Stimulated activated CD8-positive, alpha-beta memory T cell treated with anti-CD3 and anti-CD28 coated beads, Interleukin-2, amount 100 ng/mL, for 1 hour (primary cell): ENCODE data around the gene GNB1L.

ENCODE experiments used
- DNase-seq, 2 donors: peaks; one replicate each; pipeline ENCODE4 v3.0.0-alpha.2; 2020; ENCODE audit warnings: low read depth in 2 of 2

GNB1L gene

GRCh38 chr22:19748991-19749664 is 105.5 kb downstream of the GNB1L start:
- DNase-seq: no peak

- DNase-seq: no peak
Measured at GRCh38 chr22:19748139-19748538, 106.5 kb downstream of the GNB1L start.

- no peak for DNase-seq
Measured at GRCh38 chr22:19747551-19747950, 107.1 kb downstream of the GNB1L start.

- no peak for DNase-seq
Measured at GRCh38 chr22:19746726-19747125, 107.9 kb downstream of the GNB1L start.

GRCh38 chr22:19745155-19746101 is 109.2 kb downstream of the GNB1L start:
- DNase-seq: no peak

GRCh38 chr22:19744350-19745006 is 110.2 kb downstream of the GNB1L start:
- no peak for DNase-seq

GRCh38 chr22:19743651-19744050 is 111.0 kb downstream of the GNB1L start:
- DNase-seq: no peak

- DNase-seq: no peak
Measured at GRCh38 chr22:19743081-19743480, 111.6 kb downstream of the GNB1L start.

GRCh38 chr22:19742160-19743066 is 112.3 kb downstream of the GNB1L start:
- DNase-seq: no peak

- DNase-seq: no peak
Measured at GRCh38 chr22:19741053-19741452, 113.6 kb downstream of the GNB1L start.

- no peak for DNase-seq
Measured at GRCh38 chr22:19740586-19740985, 114.1 kb downstream of the GNB1L start.

- DNase-seq: no peak
Measured at GRCh38 chr22:19739911-19740449, 114.7 kb downstream of the GNB1L start.

- no peak for DNase-seq
Measured at GRCh38 chr22:19739448-19739895, 115.2 kb downstream of the GNB1L start.

- no peak for DNase-seq
Measured at GRCh38 chr22:19738664-19739447, 115.8 kb downstream of the GNB1L start.

- no peak for DNase-seq
Measured at GRCh38 chr22:19737846-19738663, 116.6 kb downstream of the GNB1L start.

- DNase-seq: no peak
Measured at GRCh38 chr22:19735665-19736510, 118.8 kb downstream of the GNB1L start.

- DNase-seq: no peak
Measured at GRCh38 chr22:19734837-19735382, 119.8 kb downstream of the GNB1L start.

- DNase-seq: no peak
Measured at GRCh38 chr22:19734163-19734562, 120.5 kb downstream of the GNB1L start.
